ENCODE data around the gene GDPD4.
"Not testable (repeated sequence)": the region's sequence is repeated elsewhere in the genome, so short reads cannot be mapped to it uniquely, and the experiment has no call there.

Gene GDPD4

GRCh38 chr11:77316733-77317342 lies 15.4 kb upstream of the GDPD4 start:
- Histone ChIP-seq H3K4me1 (ENCODE audit: insufficient read depth, low read length) (no peaks in the 10 kb centered on the region), H3K27me3 (ENCODE audit: control insufficient read depth in 1 of 2, insufficient read depth in 2 of 2, low read length in 2 of 2) (no peaks in the 10 kb centered on the region), H3K36me3 (ENCODE audit: insufficient read depth, low read length) (no peaks in the 10 kb centered on the region), H3K9ac (ENCODE audit: low read length) (no peak overlapping the region), H3K27ac (ENCODE audit: low read depth, low read length) (no peak overlapping the region), H3K4me3 (ENCODE audit: low read depth in 1 of 2, low read length in 2 of 2) (no peak overlapping the region), H3K9me3 (ENCODE audit: low read length) (no peaks in the 10 kb centered on the region)

GRCh38 chr11:77312107-77312506 lies 10.6 kb upstream of the GDPD4 start:
- Histone ChIP-seq H3K36me3 (ENCODE audit: insufficient read depth, low read length) (no peaks in the 10 kb centered on the region), H3K9me3 (ENCODE audit: low read length) (no peaks in the 10 kb centered on the region), H3K4me3 (ENCODE audit: low read depth in 1 of 2, low read length in 2 of 2) (no peak overlapping the region), H3K27ac (ENCODE audit: low read depth, low read length) (no peak overlapping the region), H3K9ac (ENCODE audit: low read length) (no peak overlapping the region), H3K27me3 (ENCODE audit: control insufficient read depth in 1 of 2, insufficient read depth in 2 of 2, low read length in 2 of 2) (no peaks in the 10 kb centered on the region), H3K4me1 (ENCODE audit: insufficient read depth, low read length) (no peaks in the 10 kb centered on the region)

- H3K27ac ChIP-seq (ENCODE audit: low read depth, low read length): no peak overlapping the region
- H3K9ac ChIP-seq (ENCODE audit: low read length): no peak overlapping the region
These were observed 10.2 kb upstream of the GDPD4 start for GRCh38 chr11:77311701-77312100.

GRCh38 chr11:77310721-77311120 lies 9.2 kb upstream of the GDPD4 start:
- no peaks in the 10 kb centered on the region for H3K9me3 ChIP-seq (ENCODE audit: low read length)
- H3K9ac ChIP-seq (ENCODE audit: low read length): no peak overlapping the region
- H3K4me1 ChIP-seq (ENCODE audit: insufficient read depth, low read length): no peaks in the 10 kb centered on the region
- H3K4me3 ChIP-seq (ENCODE audit: low read depth in 1 of 2, low read length in 2 of 2): no peak overlapping the region
- no peaks in the 10 kb centered on the region for H3K36me3 ChIP-seq (ENCODE audit: insufficient read depth, low read length)
- H3K27me3 ChIP-seq (ENCODE audit: control insufficient read depth in 1 of 2, insufficient read depth in 2 of 2, low read length in 2 of 2): no peaks in the 10 kb centered on the region
- no peak overlapping the region for H3K27ac ChIP-seq (ENCODE audit: low read depth, low read length)

More at GRCh38 chr11:77311701-77312100, 10.2 kb upstream of the GDPD4 start:
- Histone ChIP-seq H3K9me3 (ENCODE audit: low read length) (no peaks in the 10 kb centered on the region), H3K27me3 (ENCODE audit: control insufficient read depth in 1 of 2, insufficient read depth in 2 of 2, low read length in 2 of 2) (no peaks in the 10 kb centered on the region), H3K36me3 (ENCODE audit: insufficient read depth, low read length) (no peaks in the 10 kb centered on the region), H3K4me3 (ENCODE audit: low read depth in 1 of 2, low read length in 2 of 2) (no peak overlapping the region), H3K4me1 (ENCODE audit: insufficient read depth, low read length) (no peaks in the 10 kb centered on the region)

GRCh38 chr11:77309401-77310085 lies 8.1 kb upstream of the GDPD4 start:
- no peak overlapping the region for H3K4me3 ChIP-seq (ENCODE audit: low read depth in 1 of 2, low read length in 2 of 2)
- H3K4me1 ChIP-seq (ENCODE audit: insufficient read depth, low read length): no peaks in the 10 kb centered on the region
- H3K27ac ChIP-seq (ENCODE audit: low read depth, low read length): no peak overlapping the region
- no peaks in the 10 kb centered on the region for H3K9me3 ChIP-seq (ENCODE audit: low read length)
- no peaks in the 10 kb centered on the region for H3K27me3 ChIP-seq (ENCODE audit: control insufficient read depth in 1 of 2, insufficient read depth in 2 of 2, low read length in 2 of 2)
- H3K9ac ChIP-seq (ENCODE audit: low read length): no peak overlapping the region
- H3K36me3 ChIP-seq (ENCODE audit: insufficient read depth, low read length): no peaks in the 10 kb centered on the region

GRCh38 chr11:77308838-77309237 lies 7.4 kb upstream of the GDPD4 start:
- no peaks in the 10 kb centered on the region for H3K27me3 ChIP-seq (ENCODE audit: control insufficient read depth in 1 of 2, insufficient read depth in 2 of 2, low read length in 2 of 2)
- H3K4me1 ChIP-seq (ENCODE audit: insufficient read depth, low read length): no peaks in the 10 kb centered on the region
- no peak overlapping the region for H3K4me3 ChIP-seq (ENCODE audit: low read depth in 1 of 2, low read length in 2 of 2)
- H3K27ac ChIP-seq (ENCODE audit: low read depth, low read length): no peak overlapping the region
- no peaks in the 10 kb centered on the region for H3K9me3 ChIP-seq (ENCODE audit: low read length)
- H3K36me3 ChIP-seq (ENCODE audit: insufficient read depth, low read length): no peaks in the 10 kb centered on the region
- H3K9ac ChIP-seq (ENCODE audit: low read length): no peak overlapping the region

- no peaks in the 10 kb centered on the region for H3K9me3 ChIP-seq (ENCODE audit: low read length)
- H3K27me3 ChIP-seq (ENCODE audit: control insufficient read depth in 1 of 2, insufficient read depth in 2 of 2, low read length in 2 of 2): no peaks in the 10 kb centered on the region
- no peaks in the 10 kb centered on the region for H3K4me1 ChIP-seq (ENCODE audit: insufficient read depth, low read length)
- H3K9ac ChIP-seq (ENCODE audit: low read length): no peak overlapping the region
- no peak overlapping the region for H3K4me3 ChIP-seq (ENCODE audit: low read depth in 1 of 2, low read length in 2 of 2)
- H3K36me3 ChIP-seq (ENCODE audit: insufficient read depth, low read length): no peaks in the 10 kb centered on the region
- H3K27ac ChIP-seq (ENCODE audit: low read depth, low read length): no peak overlapping the region
These were observed 1.8 kb upstream of the GDPD4 start for GRCh38 chr11:77303328-77303727.

GRCh38 chr11:77302752-77303151 lies 1.3 kb upstream of the GDPD4 start:
- no peaks in the 10 kb centered on the region for H3K36me3 ChIP-seq (ENCODE audit: insufficient read depth, low read length)

GRCh38 chr11:77300695-77301094 lies 791 bp downstream of the GDPD4 start:
- Histone ChIP-seq H3K4me1 (ENCODE audit: insufficient read depth, low read length) (no peaks in the 10 kb centered on the region), H3K27me3 (ENCODE audit: control insufficient read depth in 1 of 2, insufficient read depth in 2 of 2, low read length in 2 of 2) (no peaks in the 10 kb centered on the region), H3K36me3 (ENCODE audit: insufficient read depth, low read length) (no peaks in the 10 kb centered on the region), H3K9me3 (ENCODE audit: low read length) (no peaks in the 10 kb centered on the region), H3K9ac (ENCODE audit: low read length) (no peak overlapping the region), H3K4me3 (ENCODE audit: low read depth in 1 of 2, low read length in 2 of 2) (no peak overlapping the region), H3K27ac (ENCODE audit: low read depth, low read length) (no peak overlapping the region)

More at GRCh38 chr11:77302752-77303151, 1.3 kb upstream of the GDPD4 start:
- H3K9ac ChIP-seq (ENCODE audit: low read length): no peak overlapping the region
- H3K9me3 ChIP-seq (ENCODE audit: low read length): no peaks in the 10 kb centered on the region
- H3K27ac ChIP-seq (ENCODE audit: low read depth, low read length): no peak overlapping the region
- H3K4me3 ChIP-seq (ENCODE audit: low read depth in 1 of 2, low read length in 2 of 2): no peak overlapping the region
- no peaks in the 10 kb centered on the region for H3K4me1 ChIP-seq (ENCODE audit: insufficient read depth, low read length)
- H3K27me3 ChIP-seq (ENCODE audit: control insufficient read depth in 1 of 2, insufficient read depth in 2 of 2, low read length in 2 of 2): no peaks in the 10 kb centered on the region

GRCh38 chr11:77300028-77300427 lies 1.5 kb downstream of the GDPD4 start:
- not testable (repeated sequence) for H3K9me3 ChIP-seq (ENCODE audit: low read length); H3K36me3 ChIP-seq (ENCODE audit: insufficient read depth, low read length); H3K27me3 ChIP-seq (ENCODE audit: control insufficient read depth in 1 of 2, insufficient read depth in 2 of 2, low read length in 2 of 2); H3K4me3 ChIP-seq (ENCODE audit: low read depth in 1 of 2, low read length in 2 of 2); H3K27ac ChIP-seq (ENCODE audit: low read depth, low read length); H3K4me1 ChIP-seq (ENCODE audit: insufficient read depth, low read length); H3K9ac ChIP-seq (ENCODE audit: low read length)

- Histone ChIP-seq H3K27ac (ENCODE audit: low read depth, low read length) (no peak overlapping the region), H3K27me3 (ENCODE audit: control insufficient read depth in 1 of 2, insufficient read depth in 2 of 2, low read length in 2 of 2) (no peaks in the 10 kb centered on the region), H3K9me3 (ENCODE audit: low read length) (no peaks in the 10 kb centered on the region)
These were observed 1.9 kb downstream of the GDPD4 start for GRCh38 chr11:77299528-77299993.

GRCh38 chr11:77294040-77294439 lies 7.4 kb downstream of the GDPD4 start:
- H3K27me3 ChIP-seq (ENCODE audit: control insufficient read depth in 1 of 2, insufficient read depth in 2 of 2, low read length in 2 of 2): no peaks in the 10 kb centered on the region
- no peaks in the 10 kb centered on the region for H3K4me1 ChIP-seq (ENCODE audit: insufficient read depth, low read length)
- H3K9ac ChIP-seq (ENCODE audit: low read length): no peak overlapping the region
- no peaks in the 10 kb centered on the region for H3K36me3 ChIP-seq (ENCODE audit: insufficient read depth, low read length)
- H3K4me3 ChIP-seq (ENCODE audit: low read depth in 1 of 2, low read length in 2 of 2): no peak overlapping the region
- peaks cover 3% of the 10 kb centered on the region for H3K9me3 ChIP-seq (ENCODE audit: low read length)
- H3K27ac ChIP-seq (ENCODE audit: low read depth, low read length): no peak overlapping the region

More at GRCh38 chr11:77299528-77299993, 1.9 kb downstream of the GDPD4 start:
- H3K4me1 ChIP-seq (ENCODE audit: insufficient read depth, low read length): no peaks in the 10 kb centered on the region
- H3K9ac ChIP-seq (ENCODE audit: low read length): no peak overlapping the region
- no peak overlapping the region for H3K4me3 ChIP-seq (ENCODE audit: low read depth in 1 of 2, low read length in 2 of 2)
- no peaks in the 10 kb centered on the region for H3K36me3 ChIP-seq (ENCODE audit: insufficient read depth, low read length)

Data from muscle layer of colon (tissue), 2 donors.